Activated CD8-positive, alpha-beta T cell treated with anti-CD3 and anti-CD28 coated beads, Interleukin-2, amount 10 ng/mL, durations not matched to agents 7 days and 5 days (primary cell): ENCODE measurements around the gene CCDC142. TPM values are rescaled to one million over a fixed set of nuclear protein-coding genes. Genes with fewer than 3 reads are reported as not detected.

ENCODE experiments used
- ATAC-seq: fragments of 150-1000 bp; cut with Tn5 transposase; one replicate; pipeline ENCODE4 v1.10.0; 2021; ENCODE audit warnings: moderate library complexity
- CTCF ChIA-PET: fragments of 350-600 bp; sonication (Branson Sonifier 250); formaldehyde crosslinking; loops from one replicate; lab custom pipeline; 2021; ENCODE audit warnings: antibody characterized with exemption; lab: Charles Lee
- POLR2A ChIA-PET: fragments of 350-600 bp; sonication (Branson Sonifier 250); formaldehyde crosslinking; loops from one replicate; lab custom pipeline; 2021; ENCODE audit warnings: antibody characterized with exemption; lab: Charles Lee
- DNase-seq: peaks from one replicate; pipeline ENCODE4 v3.0.0-alpha.2; 2020
- H3K27ac Mint-ChIP-seq: one replicate; pipeline ENCODE4 v1.8.0; 2021; ENCODE audit warnings: mild to moderate bottlenecking, mixed read lengths
- H3K27me3 Mint-ChIP-seq: one replicate; pipeline ENCODE4 v1.8.0; 2021; ENCODE audit warnings: low read depth, mixed read lengths
- H3K36me3 Mint-ChIP-seq: one replicate; pipeline ENCODE4 v1.8.0; 2021; ENCODE audit warnings: low read depth, mixed read lengths
- H3K4me1 Mint-ChIP-seq: one replicate; pipeline ENCODE4 v1.8.0; 2021; ENCODE audit warnings: low read depth, mixed read lengths
- H3K4me3 Mint-ChIP-seq: one replicate; pipeline ENCODE4 v1.8.0; 2021; ENCODE audit warnings: mild to moderate bottlenecking, mixed read lengths
- H3K9me3 Mint-ChIP-seq: one replicate; pipeline ENCODE4 v1.8.0; 2022; ENCODE audit warnings: mixed read lengths; ENCODE audit not compliant: insufficient read depth
- total RNA-seq, 2 experiments: library from RNA; stranded (reverse); gene quantifications; one replicate each; pipeline ENCODE4 v1.2.3, GENCODE V29; 2021

CCDC142 gene
- total RNA-seq, 2 experiments from 2014 or later, result 22.5 to 26.7 TPM

GRCh38 chr2:74512744-74513604 is 30.2 kb upstream of the CCDC142 start:
- POLR2A ChIA-PET, result interaction anchor here (1.0 to 1.7 kb wide), 2 partner anchors 17 to 32 kb away, joined by 4 read pairs; partner anchors contain the start of genes AUP1 and HTRA2
- H3K4me1 Mint-ChIP-seq, result peaks cover 35% of the 10 kb centered on the region

GRCh38 chr2:74511104-74511989 is 28.5 kb upstream of the CCDC142 start:
- POLR2A ChIA-PET, result interaction anchor here (1.5 kb wide), 1 partner anchor 18 kb away, joined by 6 read pairs; the partner anchor contains the start of genes AUP1 and HTRA2

More at GRCh38 chr2:74512744-74513604, 30.2 kb upstream of the CCDC142 start:
- peaks cover 6% of the 10 kb centered on the region for H3K36me3 Mint-ChIP-seq
- no peak for DNase-seq
- no peak for ATAC-seq
- CTCF ChIA-PET, result interaction anchor here (0.7 to 1.7 kb wide), 4 partner anchors 10 to 75 kb away, joined by 3 to 5 read pairs (median 4); no protein-coding TSS in a partner anchor
- no peaks in the 10 kb centered on the region for H3K9me3 Mint-ChIP-seq
- H3K27ac Mint-ChIP-seq, result no peak overlapping the region
- H3K4me3 Mint-ChIP-seq, result no peak overlapping the region
- H3K27me3 Mint-ChIP-seq, result peaks cover 69% of the 10 kb centered on the region

GRCh38 chr2:74510272-74510671 is 27.5 kb upstream of the CCDC142 start:
- Mint-ChIP-seq H3K27me3 (peaks cover 48% of the 10 kb centered on the region), H3K4me3 (no peak overlapping the region), H3K36me3 (peaks cover 23% of the 10 kb centered on the region), H3K9me3 (no peaks in the 10 kb centered on the region), H3K27ac (no peak overlapping the region), H3K4me1 (peaks cover 43% of the 10 kb centered on the region)
- no peak for ATAC-seq
- ChIA-PET CTCF (interaction anchor here (1.2 to 5.1 kb wide), 5 partner anchors 12 to 77 kb away, joined by 4 to 43 read pairs (median 4); partner anchors contain the start of genes AUP1, CCDC142, HTRA2 and TTC31), POLR2A (interaction anchor here (1.2 to 1.5 kb wide), 4 partner anchors 9 to 29 kb away, joined by 3 to 6 read pairs (median 4); partner anchors contain the start of genes AUP1, HTRA2 and LBX2)
- no peak for DNase-seq

More at GRCh38 chr2:74511104-74511989, 28.5 kb upstream of the CCDC142 start:
- H3K4me3 Mint-ChIP-seq, result no peak overlapping the region
- CTCF ChIA-PET, result interaction anchor here (1.2 to 5.1 kb wide), 4 partner anchors 11 to 77 kb away, joined by 4 to 43 read pairs (median 4); no protein-coding TSS in a partner anchor
- no peak for ATAC-seq
- DNase-seq, result no peak
- peaks cover 17% of the 10 kb centered on the region for H3K36me3 Mint-ChIP-seq
- peaks cover 55% of the 10 kb centered on the region for H3K27me3 Mint-ChIP-seq
- no peak overlapping the region for H3K27ac Mint-ChIP-seq
- H3K9me3 Mint-ChIP-seq, result no peaks in the 10 kb centered on the region
- H3K4me1 Mint-ChIP-seq, result peaks cover 40% of the 10 kb centered on the region

GRCh38 chr2:74507926-74508520 is 25.2 kb upstream of the CCDC142 start:
- CTCF ChIA-PET, result interaction anchor here (0.8 to 5.1 kb wide), 9 partner anchors 9 to 79 kb away, joined by 3 to 43 read pairs (median 5); partner anchors contain the start of genes AUP1 and HTRA2
- POLR2A ChIA-PET, result interaction anchor here (1.1 to 3.3 kb wide), 4 partner anchors 18 to 77 kb away, joined by 3 to 17 read pairs (median 4); partner anchors contain the start of genes AUP1, DQX1 and HTRA2
- no peak for DNase-seq
- H3K9me3 Mint-ChIP-seq, result no peaks in the 10 kb centered on the region
- no peak for ATAC-seq
- H3K27me3 Mint-ChIP-seq, result peaks cover 36% of the 10 kb centered on the region
- H3K4me1 Mint-ChIP-seq, result peaks cover 52% of the 10 kb centered on the region
- H3K36me3 Mint-ChIP-seq, result peaks cover 38% of the 10 kb centered on the region
- H3K4me3 Mint-ChIP-seq, result peak overlapping the region; percentile 100
- peak overlapping the region; percentile 100 for H3K27ac Mint-ChIP-seq

- Mint-ChIP-seq H3K27me3 (peaks cover 35% of the 10 kb centered on the region), H3K4me3 (peak within 1 kb of the TSS; percentile 100), H3K36me3 (peaks cover 41% of the 10 kb centered on the region), H3K27ac (peak within 1 kb of the TSS; percentile 100), H3K9me3 (no peaks in the 10 kb centered on the region), H3K4me1 (peaks cover 55% of the 10 kb centered on the region)
- DNase-seq (peak; percentile 99), ATAC-seq (peak; percentile 90)
- CTCF ChIA-PET, result interaction anchor here (0.7 to 5.1 kb wide), 11 partner anchors 9 to 80 kb away, joined by 3 to 43 read pairs (median 4); partner anchors contain the start of genes AUP1 and HTRA2
- POLR2A ChIA-PET, result interaction anchor here (0.9 to 3.3 kb wide), 7 partner anchors 8 to 82 kb away, joined by 3 to 17 read pairs (median 4); partner anchors contain the start of genes AUP1, HTRA2, TLX2 and WBP1
These were observed 24.5 kb upstream of the CCDC142 start, which contains the start of gene PCGF1 for GRCh38 chr2:74507145-74507925. Gene PCGF1, minus strand, starts transcription at chr2:74507695. Its CDS starts 27 bp downstream, at chr2:74507668.

GRCh38 chr2:74505448-74506246 is 22.8 kb upstream of the CCDC142 start:
- no peaks in the 10 kb centered on the region for H3K9me3 Mint-ChIP-seq
- CTCF ChIA-PET, result interaction anchor here (2.4 to 5.1 kb wide), 3 partner anchors 27 to 81 kb away, joined by 21 to 43 read pairs (median 23); no protein-coding TSS in a partner anchor
- peaks cover 63% of the 10 kb centered on the region for H3K4me1 Mint-ChIP-seq
- DNase-seq (no peak), ATAC-seq (no peak)
- H3K36me3 Mint-ChIP-seq, result peaks cover 43% of the 10 kb centered on the region
- no peak overlapping the region for H3K4me3 Mint-ChIP-seq
- H3K27me3 Mint-ChIP-seq, result peaks cover 35% of the 10 kb centered on the region
- H3K27ac Mint-ChIP-seq, result no peak overlapping the region
- POLR2A ChIA-PET, result interaction anchor here (1.1 to 3.3 kb wide), 3 partner anchors 10 to 24 kb away, joined by 3 to 17 read pairs (median 6); partner anchors contain the start of genes AUP1, HTRA2 and TLX2

GRCh38 chr2:74504591-74504990 is 21.8 kb upstream of the CCDC142 start:
- ChIA-PET POLR2A (interaction anchor here (1.0 to 1.8 kb wide), 4 partner anchors 9 to 47 kb away, joined by 3 to 6 read pairs (median 4); partner anchors contain the start of gene WBP1), CTCF (interaction anchor here (1.0 to 6.4 kb wide), 5 partner anchors 10 to 84 kb away, joined by 3 to 28 read pairs (median 6); partner anchors contain the start of genes AUP1 and HTRA2)
- H3K36me3 Mint-ChIP-seq, result peaks cover 43% of the 10 kb centered on the region
- peak overlapping the region; percentile 4 for H3K4me3 Mint-ChIP-seq
- H3K27ac Mint-ChIP-seq, result no peak overlapping the region
- H3K4me1 Mint-ChIP-seq, result peaks cover 67% of the 10 kb centered on the region
- peaks cover 37% of the 10 kb centered on the region for H3K27me3 Mint-ChIP-seq
- no peaks in the 10 kb centered on the region for H3K9me3 Mint-ChIP-seq
- DNase-seq (no peak), ATAC-seq (no peak)

- Mint-ChIP-seq H3K9me3 (no peaks in the 10 kb centered on the region), H3K4me3 (peak overlapping the region; percentile 79), H3K27ac (peak overlapping the region; percentile 69), H3K4me1 (peaks cover 72% of the 10 kb centered on the region), H3K27me3 (peaks cover 40% of the 10 kb centered on the region), H3K36me3 (peaks cover 43% of the 10 kb centered on the region)
- no peak for ATAC-seq
- ChIA-PET CTCF (interaction anchor here (1.0 to 6.4 kb wide), 10 partner anchors 9 to 85 kb away, joined by 3 to 28 read pairs (median 5); partner anchors contain the start of genes AUP1, CCDC142, DQX1 and HTRA2), POLR2A (interaction anchor here (0.6 to 1.8 kb wide), 9 partner anchors 9 to 46 kb away, joined by 3 to 6 read pairs (median 3); partner anchors contain the start of genes AUP1 and WBP1)
- DNase-seq, result no peak
These were observed 21.0 kb upstream of the CCDC142 start for GRCh38 chr2:74503506-74504475.
